ENCODE measurements around the gene SPIN1. TPM values are rescaled to one million over a fixed set of nuclear protein-coding genes. Genes with fewer than 3 reads are reported as not detected.
A peak's percentile ranks its signal among the peaks of the same experiment; 100 is the strongest.

SPIN1 gene
- total RNA-seq, 1 experiment from 2014 or later: 80.9 TPM

DNA sequence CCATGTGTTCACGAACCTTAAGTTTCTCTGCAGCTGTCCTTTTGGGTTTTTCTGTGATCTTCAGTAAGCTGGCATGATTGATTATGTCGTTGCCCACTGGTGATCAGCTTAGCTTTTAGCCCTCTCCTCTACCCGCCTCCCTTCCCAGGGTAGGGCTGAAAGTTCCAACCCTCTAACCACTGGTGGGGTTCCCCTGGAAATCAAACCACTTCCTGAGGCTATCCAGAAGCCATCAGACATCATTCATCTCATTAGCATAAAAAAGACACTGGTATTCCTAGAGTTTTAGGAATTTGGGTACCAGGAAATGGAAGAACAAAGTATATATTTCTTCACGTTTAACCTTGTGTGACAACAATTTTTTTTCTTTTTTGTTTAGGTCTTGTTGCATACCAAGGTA, 29.8 kb downstream of the SPIN1 start:
- no peak for TF ChIP-seq CTCF (IDR thresholded peaks at IDR 0.05; ENCODE audit: unreplicated experiment)
- Mint-ChIP-seq H3K9me3 (ENCODE audit: unreplicated experiment) (peaks cover 14% of the 10 kb centered on the region), H3K4me1 (ENCODE audit: insufficient read depth, unreplicated experiment) (no peaks in the 10 kb centered on the region), H3K36me3 (ENCODE audit: insufficient read depth, unreplicated experiment) (peaks cover 34% of the 10 kb centered on the region), H3K27ac (ENCODE audit: low read depth, unreplicated experiment) (peak overlapping the region; percentile 59), H3K4me3 (ENCODE audit: unreplicated experiment) (no peak overlapping the region), H3K27me3 (ENCODE audit: insufficient read depth, unreplicated experiment) (no peaks in the 10 kb centered on the region)
- no peak for DNase-seq (ENCODE audit: unreplicated experiment)
- ChIA-PET CTCF (no interaction called here), POLR2A (no interaction called here)
- intact Hi-C loops (cut with micrococcal nuclease): no loop called here
- no TSS peak for BruUV-seq (replicated peaks)

- H3K4me3 Mint-ChIP-seq (ENCODE audit: unreplicated experiment): no peak overlapping the region
- POLR2A ChIA-PET: no interaction called here
- no peak overlapping the region for H3K27ac Mint-ChIP-seq (ENCODE audit: low read depth, unreplicated experiment)
- CTCF ChIA-PET: no interaction called here
- H3K27me3 Mint-ChIP-seq (ENCODE audit: insufficient read depth, unreplicated experiment): no peaks in the 10 kb centered on the region
- no peaks in the 10 kb centered on the region for H3K4me1 Mint-ChIP-seq (ENCODE audit: insufficient read depth, unreplicated experiment)
- BruUV-seq (replicated peaks): no TSS peak
- no peak for TF ChIP-seq CTCF (IDR thresholded peaks at IDR 0.05; ENCODE audit: unreplicated experiment)
- peak; percentile 21 for DNase-seq (ENCODE audit: unreplicated experiment)
- H3K36me3 Mint-ChIP-seq (ENCODE audit: insufficient read depth, unreplicated experiment): peaks cover 39% of the 10 kb centered on the region
- peaks cover 14% of the 10 kb centered on the region for H3K9me3 Mint-ChIP-seq (ENCODE audit: unreplicated experiment)
- intact Hi-C loops (cut with micrococcal nuclease): no loop called here
Observed at GRCh38 chr9:88418715-88419540, 30.7 kb downstream of the SPIN1 start.

DNA sequence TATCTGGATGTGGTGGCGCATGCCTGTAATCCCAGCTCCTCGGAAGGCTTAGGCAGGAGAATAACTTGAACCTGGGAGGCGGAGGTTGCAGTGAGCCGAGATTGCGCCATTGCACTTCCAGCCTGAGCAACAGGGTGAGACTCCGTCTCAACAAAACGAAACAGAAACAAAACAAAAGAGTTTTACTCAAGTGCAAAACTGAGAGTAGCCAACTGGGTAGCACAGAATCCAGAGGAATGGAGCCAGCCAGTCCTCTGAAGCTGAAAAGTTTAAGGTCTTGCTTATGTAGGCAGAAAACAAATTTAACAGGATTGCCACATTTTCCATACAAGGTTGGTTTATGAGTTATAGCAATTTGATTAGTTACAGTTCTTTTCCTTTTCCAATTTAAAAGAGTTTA, 32.0 kb downstream of the SPIN1 start:
- ChIA-PET POLR2A (interaction anchor here (0.8 kb wide), 1 partner anchor 47 kb away, joined by 3 read pairs; no protein-coding TSS in a partner anchor), CTCF (no interaction called here)
- TF ChIP-seq CTCF (IDR thresholded peaks at IDR 0.05; ENCODE audit: unreplicated experiment): no peak
- DNase-seq (ENCODE audit: unreplicated experiment): no peak
- H3K36me3 Mint-ChIP-seq (ENCODE audit: insufficient read depth, unreplicated experiment): peaks cover 39% of the 10 kb centered on the region
- BruUV-seq (replicated peaks): no TSS peak
- intact Hi-C loops (cut with micrococcal nuclease): no loop called here
- no peaks in the 10 kb centered on the region for H3K27me3 Mint-ChIP-seq (ENCODE audit: insufficient read depth, unreplicated experiment)
- peaks cover 14% of the 10 kb centered on the region for H3K9me3 Mint-ChIP-seq (ENCODE audit: unreplicated experiment)
- H3K4me3 Mint-ChIP-seq (ENCODE audit: unreplicated experiment): no peak overlapping the region
- no peaks in the 10 kb centered on the region for H3K4me1 Mint-ChIP-seq (ENCODE audit: insufficient read depth, unreplicated experiment)
- H3K27ac Mint-ChIP-seq (ENCODE audit: low read depth, unreplicated experiment): no peak overlapping the region

DNA sequence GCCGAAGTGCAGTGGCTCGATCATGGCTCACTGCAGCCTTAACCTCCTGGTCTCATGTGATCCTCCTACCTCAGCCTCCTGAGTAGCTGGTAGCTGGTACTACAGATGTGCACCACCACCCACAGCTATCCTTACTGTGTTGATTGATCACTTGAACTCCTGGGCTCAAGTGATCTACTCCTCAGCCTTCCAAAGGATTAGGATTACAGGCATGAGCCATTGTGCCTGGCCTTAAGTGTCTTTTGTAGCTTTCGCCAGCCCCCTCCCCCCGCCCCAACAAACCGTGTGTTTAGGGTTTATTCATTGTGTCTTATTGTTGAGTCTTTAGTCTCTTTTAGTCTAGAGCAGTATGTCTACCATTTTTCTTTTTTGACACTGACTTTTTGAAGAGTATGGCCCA, 33.1 kb downstream of the SPIN1 start:
- H3K27me3 Mint-ChIP-seq (ENCODE audit: insufficient read depth, unreplicated experiment): no peaks in the 10 kb centered on the region
- H3K4me3 Mint-ChIP-seq (ENCODE audit: unreplicated experiment): no peak overlapping the region
- DNase-seq (ENCODE audit: unreplicated experiment): no peak
- peaks cover 43% of the 10 kb centered on the region for H3K36me3 Mint-ChIP-seq (ENCODE audit: insufficient read depth, unreplicated experiment)
- POLR2A ChIA-PET: interaction anchor here (1.2 kb wide), 1 partner anchor 34 kb away, joined by 4 read pairs; no protein-coding TSS in a partner anchor
- TF ChIP-seq CTCF (IDR thresholded peaks at IDR 0.05; ENCODE audit: unreplicated experiment): no peak
- intact Hi-C loops (cut with micrococcal nuclease): no loop called here
- peaks cover 6% of the 10 kb centered on the region for H3K4me1 Mint-ChIP-seq (ENCODE audit: insufficient read depth, unreplicated experiment)
- H3K27ac Mint-ChIP-seq (ENCODE audit: low read depth, unreplicated experiment): no peak overlapping the region
- no TSS peak for BruUV-seq (replicated peaks)
- peaks cover 14% of the 10 kb centered on the region for H3K9me3 Mint-ChIP-seq (ENCODE audit: unreplicated experiment)
- CTCF ChIA-PET: no interaction called here
